GM12878 (cell line): ENCODE data around the gene RSPRY1. TPM values are rescaled to one million over a fixed set of nuclear protein-coding genes. Genes with fewer than 3 reads are reported as not detected.
"Not testable (repeated sequence)": the region's sequence is repeated elsewhere in the genome, so short reads cannot be mapped to it uniquely, and the experiment has no call there.

Source experiments
- ATAC-seq: fragments of 200-7000 bp; cut with Tn5 transposase; 3 replicates; pipeline ENCODE4 v1.9.1; 2020; ENCODE audit warnings: mild to moderate bottlenecking, moderate library complexity
- BruUV-seq: library from RNA; stranded (reverse); fragments of 400-500 nt; replicated peaks from 2 replicates; lab custom pipeline; 2021; lab: Mats Ljungman, UMichigan
- CTCF ChIA-PET: fragments of 300-600 bp; sonication (Branson Sonifier 250); formaldehyde crosslinking; extraction: SDS; loops from one replicate; lab custom pipeline; 2021; ENCODE audit warnings: inconsistent platforms; lab: Yijun Ruan, JAX
- POLR2A ChIA-PET: fragments of 350-600 bp; formaldehyde crosslinking; extraction: SDS; loops from one replicate; lab custom pipeline; 2021; ENCODE audit warnings: inconsistent platforms; lab: Charles Lee
- RAD21 ChIA-PET: fragments of 300-600 bp; sonication (Branson Sonifier 250); formaldehyde crosslinking; loops from one replicate; lab custom pipeline; 2023; ENCODE audit warnings: antibody characterized with exemption; ENCODE audit not compliant: unreplicated experiment; lab: Charles Lee
- SMC1A ChIA-PET: fragments of 300-600 bp; sonication (Branson Sonifier 250); formaldehyde crosslinking; loops from one replicate; lab custom pipeline; 2023; ENCODE audit not compliant: unreplicated experiment, uncharacterized antibody; lab: Charles Lee
- DNase-seq: peaks from one replicate; pipeline ENCODE4 v3.0.0-alpha.2; 2011; ENCODE audit warnings: low read depth, low spot score
- FAIRE-seq: peaks from 3 replicates; lab custom pipeline; 2011; peaks lifted over from hg19 to GRCh38; lab: Jason Lieb, UNC
- H2AFZ ChIP-seq: 2 replicates; pipeline ENCODE4 v1.6.0; 2011; ENCODE audit warnings: low read depth, low read length, control low read depth; ENCODE audit not compliant: control insufficient read depth
- H3K27ac ChIP-seq: 2 replicates; pipeline ENCODE4 v1.5.1; 2011; ENCODE audit warnings: control low read depth; ENCODE audit not compliant: control insufficient read depth, insufficient read depth
- H3K27me3 ChIP-seq, 2 experiments: replicated peaks in 1 of 2; 2 replicates each; pipeline versions ENCODE4 v1.6.0 to v1.6.1; 2011; ENCODE audit warnings: low read length in 1 of 2; ENCODE audit not compliant: control insufficient read depth in 2 of 2, insufficient read depth in 2 of 2
- H3K36me3 ChIP-seq, 2 experiments: 2 replicates each; pipeline ENCODE4 v1.5.1; 2011; ENCODE audit warnings: low read length in 1 of 2; ENCODE audit not compliant: control insufficient read depth in 2 of 2, insufficient read depth in 2 of 2
- H3K4me1 ChIP-seq: 2 replicates; pipeline ENCODE4 v1.6.1; 2011; ENCODE audit warnings: mild to moderate bottlenecking, low read length, moderate library complexity, mixed read lengths; ENCODE audit not compliant: control insufficient read depth, insufficient read depth
- H3K4me2 ChIP-seq: 2 replicates; pipeline ENCODE4 v1.6.0; 2011; ENCODE audit warnings: control low read depth; ENCODE audit not compliant: control insufficient read depth, insufficient read depth
- H3K4me3 ChIP-seq: fragments of 200-600 bp; sonication (generic); 2 replicates; pipeline ENCODE4 v1.5.1; 2016
- H3K79me2 ChIP-seq: 2 replicates; pipeline ENCODE4 v1.6.0; 2011; ENCODE audit warnings: low read length; ENCODE audit not compliant: control insufficient read depth, insufficient read depth
- H3K9ac ChIP-seq: 2 replicates; pipeline ENCODE4 v1.8.0; 2011; ENCODE audit warnings: low read length, control low read depth, mixed read lengths; ENCODE audit not compliant: control insufficient read depth, insufficient read depth
- H3K9me3 ChIP-seq: replicated peaks from 3 replicates; pipeline ENCODE4 v1.5.1; 2011; ENCODE audit warnings: mild to moderate bottlenecking, low read length; ENCODE audit not compliant: control insufficient read depth, insufficient read depth
- H4K20me1 ChIP-seq: 2 replicates; pipeline ENCODE4 v1.6.0; 2011; ENCODE audit not compliant: control insufficient read depth, insufficient read depth
- FOS ChIP-seq: IDR thresholded peaks from 3 replicates; pipeline ENCODE4 v1.6.1; 2011; ENCODE audit warnings: borderline replicate concordance; ENCODE audit not compliant: insufficient read length; ENCODE audit errors: extremely low read depth
- ZNF592 ChIP-seq: fragments of 450-650 bp; IDR thresholded peaks from 2 replicates; pipeline ENCODE4 v1.6.1; 2017; ENCODE audit warnings: mild to moderate bottlenecking, moderate library complexity
- WGBS: methylation state at CpG from one replicate; pipeline ENCODE4 v1.1.6; 2016; ENCODE audit warnings: low lambda C conversion rate; ENCODE audit not compliant: insufficient replicate concordance, insufficient coverage; ENCODE audit errors: missing lambda C conversion rate; 5-methylcytosine and 5-hydroxymethylcytosine counted together
- in situ Hi-C: fragments of 300-500 bp; cut with MboI; formaldehyde crosslinking; loops from 9 replicates; pipeline ENCODE4 v1.14.3; 2018; ENCODE audit warnings: mixed read lengths
- intact Hi-C: fragments of 100-400 bp; cut with micrococcal nuclease; formaldehyde crosslinking; loops from one replicate; pipeline ENCODE4 v1.14.2; 2022; ENCODE audit not compliant: unreplicated experiment
- polyA plus RNA-seq, 11 experiments: library from polyadenylated mRNA; depleted of rRNA in 4 of 11; unstranded in 6 of 11; stranded (reverse) in 5 of 11; fragments of >200 nt; fragmentation: Nextera tagmentation in 4 of 11; fragmentation: Illumina TruSeq in 1 of 11; extraction: Ambion mirVana in 4 of 11; extraction: Trizol in 1 of 11; gene quantifications; 1 replicate in 1 of 11; 2 replicates in 10 of 11; pipeline versions ENCODE4 v1.2.1 to v1.2.3, GENCODE V29; 2011 to 2016; ENCODE audit warnings: inconsistent platforms in 2 of 11, missing spikeins in 2 of 11, low read depth in 1 of 11
- total RNA-seq, 4 experiments: library from RNA; depleted of rRNA in 3 of 4; stranded (reverse); fragments of >200 nt in 3 of 4; fragmentation: Illumina TruSeq in 1 of 4; extraction: Trizol in 1 of 4; gene quantifications; 2 replicates each; pipeline versions ENCODE4 v1.2.1 to v1.2.3, GENCODE V29; 2013 to 2021

The RSPRY1 gene
- total and polyA plus RNA-seq, 10 of the 15 experiments (the other 5 are each of a cell fraction or from before 2014, with no cell fraction given) = 18.5 to 57.0 (median 41.2) TPM

- TF ChIP-seq ZNF592 (no peak), FOS (no peak)
Measured at GRCh38 chr16:57196753-57197152, 10.6 kb downstream of the RSPRY1 start (continued).

GRCh38 chr16:57200321-57200720 is 14.2 kb downstream of the RSPRY1 start:
- FAIRE-seq, H3K27ac ChIP-seq, H3K9ac ChIP-seq, H3K4me2 ChIP-seq, BruUV-seq, H3K4me3 ChIP-seq, DNase-seq, CTCF ChIA-PET, H4K20me1 ChIP-seq, H2AFZ ChIP-seq, H3K27me3 ChIP-seq, SMC1A ChIA-PET, POLR2A ChIA-PET, H3K36me3 ChIP-seq, ATAC-seq, H3K9me3 ChIP-seq, intact Hi-C loops, H3K4me1 ChIP-seq, RAD21 ChIA-PET: not testable (repeated sequence)
- H3K79me2 ChIP-seq = peaks cover 15% of the 10 kb centered on the region
- WGBS = 99% methylated on average over 8 of the region's 24 CpGs
- in situ Hi-C loops = loop anchor here (25.0 kb wide), 1 partner anchor 1362 kb away; no protein-coding TSS in a partner anchor

- WGBS = 100% methylated on average over 8 of the region's 27 CpGs
- H3K4me2 ChIP-seq, H2AFZ ChIP-seq, CTCF ChIA-PET, intact Hi-C loops, H3K9ac ChIP-seq, H3K27me3 ChIP-seq, H3K9me3 ChIP-seq, RAD21 ChIA-PET, H3K36me3 ChIP-seq, FAIRE-seq, SMC1A ChIA-PET, BruUV-seq, H3K4me1 ChIP-seq, DNase-seq, H3K4me3 ChIP-seq, H4K20me1 ChIP-seq, ATAC-seq, H3K27ac ChIP-seq, POLR2A ChIA-PET: not testable (repeated sequence)
- H3K79me2 ChIP-seq = peaks cover 12% of the 10 kb centered on the region
- in situ Hi-C loops = loop anchor here (25.0 kb wide), 1 partner anchor 1361 kb away; no protein-coding TSS in a partner anchor
Measured at GRCh38 chr16:57200926-57201325, 14.8 kb downstream of the RSPRY1 start.
